Natural killer cell (primary cell): ENCODE results near the gene ARPC5L. TPM values are rescaled to one million over a fixed set of nuclear protein-coding genes. Genes with fewer than 3 reads are reported as not detected.

Source experiments
- ATAC-seq, 3 donors: fragments of 150-1000 bp in 2 of 3; fragments of 200-7000 bp in 1 of 3; cut with Tn5 transposase; 1 replicate in 1 of 3; 2 replicates in 2 of 3; pipeline ENCODE4 v1.10.0; 2021; ENCODE audit warnings: mild to moderate bottlenecking in 2 of 3, moderate library complexity in 2 of 3
- DNase-seq, 2 donors: peaks; one replicate each; pipeline versions ENCODE4 v3.0.0 to v3.0.0-alpha.2; 2013 to 2021; ENCODE audit warnings: mixed read lengths in 1 of 2
- H3K27ac ChIP-seq: one replicate; pipeline ENCODE4 v1.5.1; 2013; ENCODE audit warnings: mild to moderate bottlenecking, low read length
- H3K27me3 ChIP-seq: one replicate; pipeline ENCODE4 v1.6.1; 2013; ENCODE audit warnings: low read length; ENCODE audit not compliant: control insufficient read depth, insufficient read depth
- H3K36me3 ChIP-seq: one replicate; pipeline ENCODE4 v1.6.1; 2013; ENCODE audit warnings: low read length; ENCODE audit not compliant: control insufficient read depth, insufficient read depth
- H3K4me1 ChIP-seq: one replicate; pipeline ENCODE4 v1.6.1; 2013; ENCODE audit warnings: low read length; ENCODE audit not compliant: control insufficient read depth, insufficient read depth
- H3K4me3 ChIP-seq: one replicate; pipeline ENCODE4 v1.5.1; 2013; ENCODE audit warnings: low read length
- H3K9me3 ChIP-seq: one replicate; pipeline ENCODE4 v1.6.1; 2013; ENCODE audit warnings: low read length; ENCODE audit not compliant: control insufficient read depth, insufficient read depth
- H3K27ac Mint-ChIP-seq, 2 donors: one replicate each; pipeline ENCODE4 v1.8.0; 2022; ENCODE audit warnings: mild to moderate bottlenecking in 2 of 2, mixed read lengths in 2 of 2, moderate library complexity in 1 of 2
- H3K27me3 Mint-ChIP-seq, 2 donors: one replicate each; pipeline ENCODE4 v1.8.0; 2022; ENCODE audit warnings: low read depth in 2 of 2, mixed read lengths in 2 of 2
- H3K36me3 Mint-ChIP-seq: one replicate; pipeline ENCODE4 v1.8.0; 2022; ENCODE audit warnings: mixed read lengths
- H3K4me1 Mint-ChIP-seq, 2 donors: one replicate each; pipeline ENCODE4 v1.8.0; 2022; ENCODE audit warnings: mixed read lengths in 2 of 2
- H3K4me3 Mint-ChIP-seq: one replicate; pipeline ENCODE4 v1.8.0; 2022; ENCODE audit warnings: mild to moderate bottlenecking, moderate library complexity, mixed read lengths
- H3K9me3 Mint-ChIP-seq, 2 donors: one replicate each; pipeline ENCODE4 v1.8.0; 2022; ENCODE audit warnings: mixed read lengths in 2 of 2
- CTCF ChIP-seq: fragments of 200-600 bp; IDR thresholded peaks from one replicate; pipeline ENCODE4 v1.8.0; 2022; ENCODE audit warnings: antibody characterized with exemption
- WGBS: methylation state at CpG from one replicate; pipeline ENCODE4 v1.1.7; 2013; ENCODE audit warnings: missing lambda C conversion rate; ENCODE audit not compliant: insufficient coverage; 5-methylcytosine and 5-hydroxymethylcytosine counted together
- intact Hi-C: fragments of 100-400 bp; cut with micrococcal nuclease; formaldehyde crosslinking; loops from one replicate; pipeline ENCODE4 v1.14.2; 2022
- total RNA-seq, 4 donors: library from RNA; stranded (reverse); fragments of 120-200 nt in 1 of 4; gene quantifications; one replicate each; pipeline versions ENCODE4 v1.2.3 to v1.2.4, GENCODE V29; 2013 to 2022

Gene ARPC5L
- total RNA-seq, 3 donors from 2014 or later (not counting 1 experiment from before 2014, with no cell fraction given): 131 to 169 (median 139) TPM

- no peak for DNase-seq
- Histone ChIP-seq H3K4me1 (peaks cover 23% of the 10 kb centered on the region), H3K9me3 (no peaks in the 10 kb centered on the region), H3K4me3 (no peak overlapping the region), H3K27me3 (no peaks in the 10 kb centered on the region), H3K27ac (peak overlapping the region; percentile 87), H3K36me3 (peaks cover 24% of the 10 kb centered on the region)
- Mint-ChIP-seq H3K9me3 (no peaks in the 10 kb centered on the region), H3K27ac (peak overlapping the region; percentile 86 to 89), H3K36me3 (no peaks in the 10 kb centered on the region), H3K4me3 (no peak overlapping the region), H3K4me1 (peaks cover 13 to 29% of the 10 kb centered on the region in 2 donors), H3K27me3 (no peaks in the 10 kb centered on the region)
- no peak for TF ChIP-seq CTCF
- intact Hi-C loops: loop anchor here (5.0 kb wide), 1 partner anchor 237 kb away; no protein-coding TSS in a partner anchor
- WGBS: 91% methylated on average over 8 of the region's 8 CpGs
- ATAC-seq: no peak
Observed at GRCh38 chr9:124854161-124854560, 7.8 kb upstream of the ARPC5L start.

GRCh38 chr9:124854822-124855221 lies 7.1 kb upstream of the ARPC5L start:
- DNase-seq: peak in 1 of 2 donors; percentile 23
- TF ChIP-seq CTCF: no peak
- no peak overlapping the region for H3K4me3 ChIP-seq
- WGBS: 74% methylated on average over 6 of the region's 7 CpGs
- no peak overlapping the region for H3K27ac ChIP-seq
- Mint-ChIP-seq H3K27ac (peak overlapping the region; percentile 86 to 89), H3K4me1 (peaks cover 19 to 35% of the 10 kb centered on the region in 2 donors), H3K36me3 (no peaks in the 10 kb centered on the region), H3K4me3 (peak overlapping the region; percentile 21), H3K27me3 (no peaks in the 10 kb centered on the region), H3K9me3 (no peaks in the 10 kb centered on the region)
- no peak for ATAC-seq
- intact Hi-C loops: loop anchor here (5.0 kb wide), 1 partner anchor 238 kb away; no protein-coding TSS in a partner anchor
- H3K27me3 ChIP-seq: no peaks in the 10 kb centered on the region
- H3K4me1 ChIP-seq: peaks cover 28% of the 10 kb centered on the region
- peaks cover 30% of the 10 kb centered on the region for H3K36me3 ChIP-seq
- H3K9me3 ChIP-seq: no peaks in the 10 kb centered on the region

- H3K9me3 ChIP-seq: no peaks in the 10 kb centered on the region
- Mint-ChIP-seq H3K9me3 (no peaks in the 10 kb centered on the region), H3K4me3 (no peak overlapping the region), H3K27ac (peak overlapping the region; percentile 86 to 89), H3K27me3 (no peaks in the 10 kb centered on the region), H3K36me3 (no peaks in the 10 kb centered on the region), H3K4me1 (peaks cover 26 to 42% of the 10 kb centered on the region in 2 donors)
- WGBS: 87% methylated on average over 18 of the region's 18 CpGs
- ATAC-seq: no peak
- no peak overlapping the region for H3K4me3 ChIP-seq
- H3K36me3 ChIP-seq: peaks cover 37% of the 10 kb centered on the region
- no peak overlapping the region for H3K27ac ChIP-seq
- peaks cover 35% of the 10 kb centered on the region for H3K4me1 ChIP-seq
- no peak for DNase-seq
- no peak for TF ChIP-seq CTCF
- intact Hi-C loops: no loop called here
- no peaks in the 10 kb centered on the region for H3K27me3 ChIP-seq
Observed at GRCh38 chr9:124855566-124855943, 6.4 kb upstream of the ARPC5L start.
